Renal cortical epithelial cell (primary cell): Measurements from ENCODE around the gene HMBS. TPM values are rescaled to one million over a fixed set of nuclear protein-coding genes. Genes with fewer than 3 reads are reported as not detected.
"Not testable (repeated sequence)": the region's sequence is repeated elsewhere in the genome, so short reads cannot be mapped to it uniquely, and the experiment has no call there.

ENCODE experiments used
- DNase-seq: peaks from one replicate; pipeline ENCODE4 v3.0.0-alpha.2; 2011; ENCODE audit warnings: low read depth
- total RNA-seq: library from RNA; depleted of rRNA; stranded (reverse); fragments of >200 nt; gene quantifications from 2 replicates; pipeline ENCODE4 v1.2.3, GENCODE V29; 2014

The HMBS gene
- total RNA-seq, 1 donor from 2014 or later, result 24.0 TPM

DNA sequence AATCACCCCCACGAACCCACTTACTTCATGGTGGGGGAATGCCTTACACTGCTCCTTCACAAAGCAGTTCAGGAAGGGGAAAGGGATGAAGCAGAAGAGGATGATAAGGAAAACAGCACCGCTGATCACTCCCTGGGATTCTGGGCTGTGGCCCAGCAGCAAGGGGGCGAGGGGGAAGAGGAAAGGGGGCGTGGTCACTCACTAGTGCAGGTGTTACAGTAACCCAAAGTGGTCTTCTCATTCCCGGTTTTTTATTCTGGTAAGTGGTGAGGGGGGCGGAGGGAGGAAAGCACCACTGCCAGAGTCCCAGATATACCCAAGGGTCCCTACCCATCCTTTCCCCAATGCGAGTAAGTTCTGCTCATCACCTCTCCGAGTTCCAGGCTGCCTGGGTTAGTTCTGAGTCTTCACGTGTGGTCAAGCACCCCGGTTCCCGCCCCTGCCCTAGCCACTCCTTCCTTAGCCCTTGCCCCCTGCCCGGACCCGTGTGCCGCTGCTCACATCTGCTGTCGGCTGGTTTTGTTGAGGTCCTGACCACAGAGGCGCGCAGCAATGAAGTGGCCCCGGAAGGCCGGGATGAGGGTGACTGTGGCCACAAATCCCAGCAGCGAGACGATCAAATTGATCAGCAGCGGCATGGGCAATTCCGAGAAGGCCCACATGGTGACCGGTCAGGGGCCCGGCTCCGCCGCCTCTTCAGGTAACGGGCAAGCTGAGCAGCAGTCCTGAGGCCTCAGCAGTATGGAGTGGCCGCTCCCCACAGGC lies 16.5 kb downstream of the HMBS start:
- DNase-seq, result no peak

DNA sequence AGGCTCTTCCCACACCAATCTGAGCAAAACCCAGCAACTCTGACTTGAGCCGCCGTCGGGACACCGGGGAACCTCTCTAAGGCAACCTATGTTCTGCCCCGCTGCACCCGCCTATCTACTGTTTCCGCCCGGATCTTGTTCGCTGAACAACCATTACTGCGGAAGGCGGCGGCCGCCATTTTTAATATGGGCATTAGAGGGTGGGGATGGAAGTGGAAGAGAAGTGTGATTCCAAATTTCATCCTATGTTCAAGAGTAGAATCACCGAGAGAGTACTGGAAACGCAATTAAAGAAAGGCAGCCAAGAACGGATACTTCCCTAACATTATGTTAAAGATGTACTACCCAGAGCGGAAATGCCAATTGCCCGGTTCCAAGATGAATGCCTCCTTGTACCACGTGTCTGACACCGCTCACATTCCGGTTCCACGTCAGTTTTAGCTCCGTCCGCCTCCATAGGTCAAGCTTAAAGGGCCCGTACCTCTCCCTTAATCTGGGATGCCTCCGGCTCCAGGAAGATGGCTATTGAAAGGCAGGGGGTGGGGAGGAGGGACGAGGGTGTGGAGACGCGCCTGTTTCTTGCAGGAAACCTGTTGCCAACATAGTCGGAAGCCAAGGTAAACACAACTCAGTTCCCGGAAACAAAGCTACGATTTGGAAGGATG lies 17.2 kb downstream of the HMBS start, which contains the start of gene DPAGT1:
DPAGT1 (minus strand) TSS at position 95 of the 665 bp plus-strand sequence. CDS start 198 bp downstream, outside the sequence.
- peak; percentile 94 for DNase-seq

DNA sequence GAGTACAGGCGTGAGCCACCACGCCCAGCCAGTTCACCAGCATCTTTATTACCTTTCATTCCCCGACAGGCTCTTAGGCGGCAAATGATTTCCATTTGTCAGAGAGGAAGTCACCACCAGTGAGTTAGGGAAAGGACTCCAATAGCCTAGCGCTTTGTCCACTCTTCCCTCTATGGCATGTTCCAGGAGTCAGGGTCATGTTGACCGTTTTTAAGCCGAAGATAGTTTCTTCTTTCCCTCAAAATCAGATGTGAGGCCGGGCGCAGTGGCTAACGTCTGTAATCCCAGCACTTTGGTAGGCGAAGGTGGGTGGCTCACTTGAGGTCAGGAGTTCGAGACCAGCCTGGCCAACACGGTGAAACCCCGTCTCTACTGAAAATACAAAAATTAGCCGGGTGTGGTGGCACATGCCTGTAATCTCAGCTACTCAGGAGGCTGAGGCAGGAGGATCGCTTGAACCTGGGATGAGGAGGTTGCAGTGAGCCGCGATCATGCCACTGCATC lies 18.5 kb downstream of the HMBS start:
- not testable (repeated sequence) for DNase-seq

DNA sequence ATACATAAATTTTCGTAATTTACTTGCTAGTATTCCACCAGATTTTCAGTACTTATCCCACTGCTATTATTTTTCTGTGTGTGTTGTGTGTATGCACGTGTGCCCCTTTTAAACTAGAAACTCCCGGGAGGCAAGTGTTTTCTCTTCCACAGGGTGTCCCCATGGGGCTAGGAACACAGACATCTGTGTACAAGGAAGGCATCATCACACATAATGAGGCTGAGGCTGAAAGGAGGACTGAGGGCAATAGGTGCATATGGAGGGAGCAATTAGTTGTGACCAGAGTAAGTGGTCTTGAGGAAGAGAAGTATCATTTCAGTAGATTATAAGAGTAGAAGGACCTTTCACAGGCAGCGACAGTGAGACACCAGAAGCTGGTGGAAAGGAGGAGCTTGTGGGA lies 19.1 kb downstream of the HMBS start:
- DNase-seq, result no peak

DNA sequence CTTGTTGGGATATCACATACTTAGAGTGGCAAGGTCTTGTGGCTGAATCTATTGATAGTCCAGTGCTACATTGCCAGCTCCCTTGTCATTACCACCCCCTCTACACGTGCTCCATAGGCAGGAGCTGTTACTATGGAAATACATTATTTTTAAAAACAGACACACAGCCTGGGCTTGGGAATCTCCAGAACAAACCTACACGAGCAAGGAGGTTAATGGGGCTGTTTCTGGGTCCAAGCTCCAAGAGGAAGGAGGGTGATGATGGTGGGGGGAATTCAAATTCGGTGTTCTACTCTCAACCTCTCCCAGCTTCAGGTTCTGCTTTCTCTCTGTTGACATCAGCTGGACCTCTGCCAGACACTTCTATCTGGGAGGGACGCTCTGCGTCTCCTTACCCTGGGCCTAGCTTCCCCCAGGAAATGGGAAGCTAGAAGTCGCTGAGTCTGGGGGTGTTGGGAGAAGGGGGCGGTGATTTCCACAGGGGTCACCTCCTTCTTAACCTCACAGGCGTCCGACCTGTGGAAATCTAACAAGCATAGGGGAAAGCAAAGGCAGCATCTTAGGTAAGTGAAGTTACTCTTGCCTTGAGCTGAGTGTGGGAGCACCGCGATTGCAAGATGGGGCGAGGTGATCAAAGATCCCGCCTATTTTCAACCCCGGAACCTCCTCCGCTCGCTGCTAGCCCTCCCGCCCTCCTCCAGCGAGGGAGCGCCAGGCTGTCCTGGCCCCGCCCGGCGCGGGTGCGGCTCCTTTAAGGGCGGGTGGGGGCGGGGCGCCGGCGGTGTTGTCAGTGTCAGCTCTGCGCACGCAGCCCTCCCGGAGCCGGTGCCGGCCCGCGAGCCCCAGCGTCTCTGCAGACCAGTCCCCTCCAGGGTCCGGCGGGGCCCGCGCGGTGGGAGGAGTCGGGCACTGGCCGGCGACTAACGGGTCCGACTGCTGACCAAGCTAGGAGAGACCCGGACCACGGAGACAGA lies 22.2 kb downstream of the HMBS start, which contains the start of gene C2CD2L:
C2CD2L (plus strand) TSS at position 781 of the 974 bp plus-strand sequence. CDS start 398 bp downstream, outside the sequence.
- peak; percentile 76 for DNase-seq

DNA sequence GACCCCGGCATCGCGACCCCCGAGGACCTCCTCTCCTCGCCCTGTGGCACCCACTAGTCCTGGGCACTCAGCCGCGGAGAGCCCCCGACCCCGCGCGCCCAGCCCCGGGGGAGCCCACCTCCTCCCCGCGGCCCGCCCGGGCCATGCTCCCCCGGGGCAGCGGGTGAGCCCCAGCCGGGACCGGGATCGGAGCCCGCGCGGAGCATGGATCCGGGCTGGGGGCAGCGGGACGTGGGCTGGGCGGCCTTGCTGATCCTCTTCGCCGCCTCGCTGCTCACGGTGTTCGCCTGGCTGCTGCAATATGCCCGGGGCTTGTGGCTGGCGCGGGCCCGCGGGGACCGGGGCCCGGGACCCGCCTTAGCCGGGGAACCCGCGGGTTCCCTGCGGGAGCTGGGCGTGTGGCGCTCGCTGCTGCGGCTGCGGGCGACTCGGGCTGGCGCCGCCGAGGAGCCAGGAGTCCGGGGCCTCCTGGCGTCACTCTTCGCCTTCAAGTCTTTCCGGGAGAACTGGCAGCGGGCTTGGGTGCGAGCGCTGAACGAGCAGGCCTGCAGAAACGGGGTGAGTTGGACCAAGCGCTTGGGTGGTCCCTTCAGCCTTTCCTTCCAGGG lies 23.0 kb downstream of the HMBS start:
- no peak for DNase-seq

DNA sequence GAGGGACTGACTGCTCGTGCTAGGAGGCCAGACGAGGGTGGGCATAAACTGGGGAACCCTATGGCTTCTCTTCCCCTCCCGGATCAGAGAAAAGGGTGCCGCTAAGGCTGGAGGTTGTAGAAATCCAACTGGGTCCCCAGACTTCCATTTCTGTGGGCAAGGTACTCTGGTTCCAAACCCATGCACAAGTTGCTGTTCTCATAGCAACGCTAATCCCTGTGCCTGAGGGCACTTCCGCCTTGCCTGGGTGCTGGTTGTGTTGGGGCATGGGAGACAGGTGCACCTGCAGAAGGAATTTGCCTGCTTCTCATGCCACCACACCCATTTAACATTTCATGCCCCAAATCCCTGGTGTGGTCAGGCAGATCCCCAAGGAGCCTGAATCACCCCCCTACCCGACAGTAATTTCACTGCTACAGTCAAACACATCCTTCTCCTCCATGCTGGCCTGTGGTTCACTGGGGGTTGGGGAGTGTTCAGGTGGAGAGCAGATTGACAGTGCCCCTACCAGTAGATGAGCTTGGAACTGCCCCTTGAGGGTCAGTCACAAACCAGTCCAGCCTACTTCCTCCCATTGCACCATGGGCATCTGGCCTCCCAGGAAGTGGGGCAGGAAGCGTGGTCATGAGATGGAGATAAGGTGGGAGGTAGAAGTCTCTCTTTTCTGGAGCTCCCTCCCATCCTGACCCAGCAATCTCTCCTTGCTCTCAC lies 23.6 kb downstream of the HMBS start:
- DNase-seq, result peak; percentile 54

DNA sequence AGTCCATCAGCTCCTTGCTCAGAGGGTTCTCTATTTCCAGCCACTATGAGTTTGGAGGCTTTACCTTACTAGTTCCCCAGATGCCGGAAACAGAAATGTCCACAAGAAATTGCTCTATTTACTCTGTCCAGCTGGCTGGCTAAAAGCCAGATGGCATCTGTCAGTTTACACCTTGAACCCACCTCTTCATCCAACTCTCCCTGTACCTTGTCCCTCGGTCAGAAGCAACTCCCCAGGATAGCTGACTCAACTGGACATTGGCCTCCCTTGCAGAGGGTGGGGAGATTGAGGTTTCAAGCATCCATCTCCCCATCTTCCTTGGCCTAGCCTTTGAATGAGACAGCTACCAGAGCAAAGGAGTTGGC lies 24.2 kb downstream of the HMBS start:
- DNase-seq, result no peak

DNA sequence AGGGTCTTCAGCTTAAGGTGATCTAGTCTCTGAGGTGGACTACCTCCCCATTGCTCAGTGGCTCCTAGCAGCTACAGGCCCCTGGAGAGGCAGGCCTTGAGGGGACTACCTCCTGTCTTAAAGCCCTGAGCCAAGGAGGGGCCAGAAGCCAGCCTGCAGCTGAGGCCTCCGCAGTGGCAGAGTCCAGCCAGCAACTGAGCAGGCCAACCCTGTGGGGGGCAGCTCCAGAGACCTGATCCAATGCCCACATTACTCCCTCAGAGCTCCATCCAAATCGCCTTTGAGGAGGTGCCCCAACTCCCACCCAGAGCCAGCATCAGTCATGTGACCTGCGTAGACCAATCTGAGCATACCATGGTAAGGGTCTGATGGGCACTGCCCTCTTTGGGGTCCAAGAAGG lies 25.2 kb downstream of the HMBS start:
- DNase-seq, result no peak

DNA sequence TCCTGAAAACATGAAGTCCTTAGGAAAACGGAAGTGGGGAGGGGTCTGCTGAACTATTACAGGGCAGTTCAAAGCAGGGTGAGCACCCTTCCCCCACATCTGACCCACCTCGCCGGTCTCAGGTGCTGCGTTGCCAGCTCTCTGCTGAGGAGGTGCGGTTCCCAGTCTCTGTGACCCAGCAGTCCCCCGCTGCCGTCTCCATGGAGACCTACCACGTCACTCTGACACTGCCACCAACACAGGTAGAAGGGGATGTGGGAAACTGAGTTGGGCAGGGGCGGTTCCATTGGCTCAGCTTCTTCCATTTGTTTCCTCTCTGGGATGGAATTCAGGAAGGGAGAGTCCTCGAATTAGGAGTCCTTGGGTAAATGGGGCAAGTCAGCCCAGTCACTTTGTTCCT lies 25.8 kb downstream of the HMBS start:
- no peak for DNase-seq

DNA sequence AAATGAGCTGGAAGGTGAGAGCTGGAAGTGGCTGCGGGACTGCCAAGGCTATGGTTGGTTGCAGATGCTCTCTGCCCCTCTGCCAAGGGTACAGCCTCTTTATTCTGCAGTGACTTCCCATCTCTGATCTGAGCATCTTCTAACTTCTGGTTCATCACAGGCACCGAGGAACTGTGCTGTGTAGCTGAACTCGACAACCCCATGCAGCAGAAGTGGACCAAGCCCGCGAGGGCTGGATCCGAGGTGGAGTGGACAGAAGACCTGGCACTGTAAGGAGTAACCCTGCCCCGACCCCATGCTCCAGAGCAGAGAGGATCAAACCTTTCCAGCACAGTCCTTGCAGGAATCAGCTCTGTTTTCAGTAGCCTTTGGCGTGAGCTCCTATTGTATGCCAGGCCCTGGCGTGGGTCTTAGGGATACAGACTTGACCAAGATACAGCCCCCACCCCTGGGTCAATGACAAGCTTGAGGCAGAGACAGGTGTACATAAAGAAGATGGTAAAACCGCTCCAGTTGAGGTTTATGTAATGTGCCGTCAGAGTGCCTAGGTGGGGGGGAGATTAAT lies 26.8 kb downstream of the HMBS start:
- no peak for DNase-seq

DNA sequence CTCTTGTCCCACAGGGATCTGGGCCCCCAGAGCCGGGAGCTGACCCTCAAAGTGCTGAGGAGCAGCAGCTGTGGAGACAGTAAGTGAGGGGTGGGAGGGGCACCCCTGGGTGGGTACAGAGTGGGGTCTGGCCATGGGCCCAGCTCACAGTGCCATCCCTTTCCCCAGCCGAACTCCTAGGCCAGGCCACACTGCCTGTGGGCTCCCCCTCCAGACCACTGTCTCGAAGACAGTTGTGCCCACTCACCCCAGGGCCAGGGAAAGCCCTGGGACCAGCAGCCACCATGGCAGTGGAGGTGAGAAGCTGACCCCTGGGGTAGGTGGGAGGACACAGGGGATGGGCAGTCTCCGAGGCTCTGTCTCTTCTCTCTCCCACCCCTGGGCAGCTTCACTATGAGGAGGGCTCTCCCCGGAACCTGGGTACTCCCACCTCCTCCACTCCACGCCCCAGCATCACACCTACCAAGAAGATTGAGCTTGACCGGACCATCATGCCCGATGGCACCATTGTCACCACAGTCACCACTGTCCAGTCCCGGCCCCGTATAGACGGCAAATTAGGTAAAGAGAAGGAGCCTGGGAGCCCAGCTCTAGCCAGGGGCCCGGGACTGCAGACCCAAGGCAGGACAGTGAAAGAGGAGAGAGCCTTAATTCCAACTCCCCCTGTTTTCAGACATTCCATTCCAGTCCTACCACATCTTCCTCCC lies 27.8 kb downstream of the HMBS start:
- DNase-seq, result no peak

DNA sequence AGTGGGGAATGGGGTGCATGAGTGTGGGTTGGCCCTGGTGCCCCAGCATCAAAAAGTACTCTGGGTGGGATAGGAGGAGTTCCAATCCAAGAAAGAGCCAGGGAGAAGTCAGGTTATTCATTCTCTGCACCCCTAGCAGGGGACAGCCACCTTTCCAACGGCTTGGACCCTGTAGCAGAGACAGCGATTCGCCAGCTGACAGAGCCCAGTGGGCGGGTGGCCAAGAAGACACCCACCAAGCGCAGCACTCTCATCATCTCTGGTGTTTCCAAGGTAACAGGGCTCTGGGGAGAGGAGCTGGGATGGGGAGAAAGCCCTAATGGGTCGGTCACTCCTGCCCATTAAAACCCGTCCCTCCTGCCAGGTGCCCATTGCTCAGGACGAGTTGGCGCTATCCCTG lies 29.0 kb downstream of the HMBS start:
- no peak for DNase-seq

DNA sequence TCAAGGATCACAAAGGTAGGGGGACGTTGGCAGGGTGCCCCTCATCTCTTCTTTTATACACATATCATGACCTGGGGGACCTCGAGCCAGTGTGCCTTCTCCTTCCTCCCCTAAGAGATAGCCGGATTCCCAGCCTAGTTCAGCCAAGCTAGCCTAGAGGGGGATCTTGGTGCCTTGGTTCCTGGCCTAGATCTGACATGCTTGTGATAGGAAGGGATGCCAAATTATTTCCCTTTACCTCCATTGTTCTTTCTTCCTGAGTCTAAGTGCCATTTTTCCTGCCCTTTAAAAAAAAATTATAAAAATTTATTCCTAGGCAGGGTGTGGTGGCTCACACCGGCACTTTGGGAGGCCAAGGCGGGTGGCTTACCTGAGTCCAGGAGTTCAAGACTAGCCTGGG lies 29.7 kb downstream of the HMBS start:
- no peak for DNase-seq

DNA sequence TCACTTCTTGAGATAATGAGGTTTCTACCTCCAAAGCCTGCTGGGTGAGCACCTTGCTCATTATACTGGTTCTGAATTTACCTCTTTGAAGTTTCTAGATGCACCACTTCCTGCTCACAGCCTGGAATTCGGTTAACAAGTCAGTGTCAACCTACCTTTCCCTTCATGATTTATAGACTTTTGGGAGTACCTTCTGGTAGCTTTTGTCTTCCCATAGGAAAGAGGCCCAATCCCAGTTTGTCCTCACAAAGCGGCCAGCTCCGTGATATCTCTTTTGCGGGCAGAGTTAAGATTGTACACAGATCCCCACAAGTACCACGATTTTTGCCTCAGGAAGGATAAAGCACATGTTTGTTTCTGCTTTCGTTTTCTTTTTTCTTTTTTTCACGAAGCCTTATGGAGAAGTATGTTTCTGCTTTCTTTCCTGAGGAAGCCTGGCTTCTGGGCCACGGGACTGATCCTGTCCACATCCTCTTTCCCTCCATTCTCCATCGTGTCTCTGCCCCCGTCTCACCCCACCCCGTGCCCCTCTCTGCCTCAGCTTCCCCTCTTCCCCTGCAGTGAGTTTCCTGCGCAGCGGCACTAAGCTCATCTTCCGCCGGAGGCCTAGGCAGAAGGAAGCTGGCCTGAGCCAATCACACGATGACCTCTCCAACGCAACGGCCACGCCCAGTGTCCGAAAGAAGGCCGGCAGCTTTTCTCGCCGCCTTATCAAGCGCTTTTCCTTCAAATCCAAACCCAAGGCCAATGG lies 31.0 kb downstream of the HMBS start:
- DNase-seq, result no peak

DNA sequence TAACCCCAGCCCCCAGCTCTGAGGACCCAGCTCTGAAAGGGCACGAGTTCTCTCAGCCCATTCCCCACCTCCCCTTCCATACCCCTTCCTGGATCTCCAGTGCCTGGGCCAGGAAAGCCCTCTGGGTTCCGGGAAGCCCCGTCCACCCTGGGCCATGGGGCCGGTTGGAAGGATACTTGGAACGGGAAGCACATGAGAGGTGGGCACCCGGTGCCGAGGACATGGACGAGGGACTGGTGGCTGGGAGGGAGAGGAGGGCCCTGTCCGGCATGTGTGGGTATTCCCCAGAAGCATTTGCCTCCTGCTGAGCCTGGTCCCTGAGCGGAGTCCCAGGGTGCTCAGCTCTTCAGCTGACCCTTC lies 31.5 kb downstream of the HMBS start:
- no peak for DNase-seq

DNA sequence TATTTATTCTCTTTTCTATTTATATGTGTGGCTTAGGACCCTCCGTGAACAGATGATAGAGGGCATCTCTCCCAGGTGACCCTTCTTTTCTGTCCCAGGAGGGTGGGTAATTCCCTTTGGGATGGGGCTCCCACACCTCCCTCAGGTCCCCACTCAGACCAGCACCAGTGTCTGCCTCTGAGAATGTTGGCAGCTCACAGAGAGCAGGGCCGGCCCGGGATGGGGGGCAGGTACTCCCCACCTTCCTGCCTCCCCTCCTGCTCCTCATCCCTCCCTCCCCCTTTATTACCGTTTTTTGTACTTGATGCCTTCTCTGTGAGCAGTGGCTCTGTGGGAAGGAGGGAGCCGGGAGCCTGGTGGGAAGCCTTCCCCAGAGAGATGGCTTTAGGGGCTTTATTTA lies 31.9 kb downstream of the HMBS start:
- no peak for DNase-seq

DNA sequence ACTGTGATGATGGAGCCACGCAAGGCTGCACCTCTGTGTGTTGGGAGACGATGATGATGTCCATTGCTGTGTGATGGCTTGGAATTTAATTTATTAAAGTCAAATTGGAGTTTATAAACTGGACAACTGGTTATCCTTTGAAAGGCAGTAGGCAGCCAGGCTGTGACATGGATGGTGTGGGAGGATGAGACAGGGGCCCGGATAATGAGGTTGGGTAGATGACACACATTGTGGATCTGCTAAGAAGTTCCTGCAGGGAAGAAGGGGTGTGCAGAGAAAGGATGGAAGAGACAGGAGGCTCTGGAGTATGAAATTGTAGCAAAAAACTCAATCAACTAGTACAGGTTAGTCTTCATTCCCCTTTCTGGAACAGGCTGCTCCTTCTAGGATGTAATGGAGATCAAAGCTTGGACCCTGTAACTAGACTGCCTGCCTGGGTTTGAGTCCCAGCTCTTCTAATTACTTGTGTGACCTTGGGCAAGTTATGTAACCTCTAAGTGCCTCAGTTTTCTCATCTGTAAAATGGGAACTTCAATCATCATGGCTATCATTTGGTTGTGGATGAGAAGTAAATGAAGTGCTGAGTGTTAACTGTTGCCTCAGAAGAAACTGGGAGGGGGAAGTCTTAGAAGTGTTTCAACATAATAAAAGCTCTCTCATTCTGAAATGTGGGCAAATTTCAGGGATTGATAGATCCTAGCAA lies 32.5 kb downstream of the HMBS start:
- DNase-seq, result no peak

DNA sequence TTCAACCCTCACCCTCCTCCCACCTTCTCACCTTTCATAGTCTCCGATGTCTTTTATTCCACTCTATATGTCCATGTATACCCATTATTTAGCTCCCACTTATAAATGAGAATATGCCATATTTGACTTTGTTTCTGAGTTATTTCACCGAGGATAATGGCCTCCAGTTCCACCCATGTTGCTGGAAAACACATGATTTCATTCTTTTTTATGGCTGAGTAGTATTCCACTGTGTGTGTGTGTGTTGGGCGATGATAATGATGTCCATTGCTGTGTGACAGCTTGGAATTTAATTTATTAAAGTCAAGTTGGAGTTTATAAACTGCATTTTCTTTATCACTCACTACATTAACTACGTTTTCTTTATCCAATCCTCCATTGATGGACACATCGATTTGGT lies 33.5 kb downstream of the HMBS start:
- DNase-seq, result no peak
